K562 (cell line): ENCODE data around the gene WWOX. TPM values are rescaled to one million over a fixed set of nuclear protein-coding genes. Genes with fewer than 3 reads are reported as not detected.

Source experiments
- ATAC-seq: fragments of 200-7000 bp; cut with Tn5 transposase; 3 replicates; pipeline ENCODE4 v1.9.1; 2020; ENCODE audit warnings: moderate library complexity
- BruUV-seq: library from RNA; stranded (reverse); fragments of 400-500 nt; replicated peaks from 2 replicates; lab custom pipeline; 2021; lab: Mats Ljungman, UMichigan
- CTCF ChIA-PET: fragments of 300-600 bp; formaldehyde crosslinking; extraction: SDS; loops from one replicate; lab custom pipeline; 2021; ENCODE audit warnings: low intra/inter-chr PET ratio; lab: Yijun Ruan, JAX
- POLR2A ChIA-PET: fragments of 300-600, 350-650 bp; sonication (Branson Sonifier 250); formaldehyde crosslinking; extraction: SDS; loops from one replicate; lab custom pipeline; 2021; ENCODE audit warnings: antibody characterized with exemption, inconsistent platforms; lab: Yijun Ruan, JAX
- DNase-seq, 4 experiments: peaks; one replicate each; pipeline versions ENCODE4 v3.0.0 to v3.0.0-alpha.2; 2011 to 2018; ENCODE audit warnings: low spot score in 3 of 4, mixed read lengths in 3 of 4; ENCODE audit errors: extremely low read depth in 1 of 4
- FAIRE-seq: peaks from 2 replicates; lab custom pipeline; 2011; peaks lifted over from hg19 to GRCh38; lab: Jason Lieb, UNC
- H2AFZ ChIP-seq: 2 replicates; pipeline ENCODE4 v1.6.0; 2011; ENCODE audit warnings: low read depth, low read length, control low read depth, inconsistent platforms
- H3K27ac ChIP-seq: fragments of 200-600 bp; 3 replicates; pipeline ENCODE4 v1.8.0; 2011; ENCODE audit warnings: low read depth, mild to moderate bottlenecking, control low read depth, inconsistent platforms, low read length, moderate library complexity, mixed read lengths; ENCODE audit errors: extremely low read depth
- H3K27me3 ChIP-seq, 2 experiments: fragments of 300-600 bp in 1 of 2; 2 replicates in 1 of 2; 3 replicates in 1 of 2; pipeline versions ENCODE4 v1.6.0 to v1.8.0; 2011; ENCODE audit warnings: inconsistent platforms in 2 of 2, low read length in 2 of 2, mild to moderate bottlenecking in 1 of 2, mixed read lengths in 1 of 2, moderate library complexity in 1 of 2; ENCODE audit not compliant: control insufficient read depth in 2 of 2, insufficient read depth in 2 of 2
- H3K36me3 ChIP-seq: fragments of 300-600 bp; 3 replicates; pipeline ENCODE4 v1.8.0; 2011; ENCODE audit warnings: mild to moderate bottlenecking, low read length, inconsistent platforms; ENCODE audit not compliant: control insufficient read depth, insufficient read depth
- H3K4me1 ChIP-seq, 2 experiments: fragments of 200-600 bp in 1 of 2; replicated peaks in 1 of 2; 2 replicates in 1 of 2; 3 replicates in 1 of 2; pipeline versions ENCODE4 v1.5.1 to v1.8.0; 2011; ENCODE audit warnings: inconsistent platforms in 2 of 2, low read length in 2 of 2, mild to moderate bottlenecking in 1 of 2, mixed read lengths in 1 of 2, moderate library complexity in 1 of 2; ENCODE audit not compliant: control insufficient read depth in 2 of 2, insufficient read depth in 2 of 2
- H3K4me2 ChIP-seq: 2 replicates; pipeline ENCODE4 v1.6.1; 2011; ENCODE audit warnings: low read length, control low read depth, inconsistent platforms, mixed read lengths; ENCODE audit not compliant: insufficient read depth
- H3K4me3 ChIP-seq: fragments of 200-600 bp; sonication (generic), shearing (Covaris generic); 2 replicates; pipeline ENCODE4 v1.5.1; 2016; ENCODE audit warnings: control low read depth, inconsistent platforms
- H3K79me2 ChIP-seq: fragments of 200-600 bp; 3 replicates; pipeline ENCODE4 v1.8.0; 2011; ENCODE audit warnings: low read length, inconsistent platforms; ENCODE audit not compliant: control insufficient read depth, insufficient read depth
- H3K9ac ChIP-seq, 2 experiments: 2 replicates each; pipeline versions ENCODE4 v1.6.0 to v1.6.1; 2011; ENCODE audit warnings: low read depth in 2 of 2, low read length in 2 of 2, control low read depth in 1 of 2, inconsistent platforms in 1 of 2, mild to moderate bottlenecking in 1 of 2, mixed read lengths in 1 of 2; ENCODE audit not compliant: insufficient read depth in 1 of 2
- H3K9me1 ChIP-seq: one replicate; pipeline ENCODE4 v1.6.0; 2011; ENCODE audit warnings: inconsistent platforms, mild to moderate bottlenecking, low read length, moderate library complexity; ENCODE audit not compliant: control insufficient read depth, insufficient read depth
- H3K9me3 ChIP-seq: replicated peaks from 2 replicates; pipeline ENCODE4 v1.5.1; 2011; ENCODE audit warnings: low read depth, low read length, inconsistent platforms; ENCODE audit not compliant: control insufficient read depth, insufficient read depth
- H4K20me1 ChIP-seq: replicated peaks from 2 replicates; pipeline ENCODE4 v1.6.1; 2011; ENCODE audit warnings: low read length, inconsistent platforms, mixed read lengths; ENCODE audit not compliant: control insufficient read depth, insufficient read depth
- FOXP1 ChIP-seq: sonication (generic); formaldehyde crosslinking; IDR thresholded peaks from 2 replicates; pipeline ENCODE4 v1.8.0; 2022; ENCODE audit warnings: mild to moderate bottlenecking, missing genetic modification reagents
- HMG20B ChIP-seq: fragments of 250-450 bp; sonication (Bioruptor Pico); IDR thresholded peaks from 2 replicates; pipeline ENCODE4 v1.5.0; 2021; ENCODE audit warnings: mild to moderate bottlenecking
- MAFG ChIP-seq: fragments of 450-650 bp; conservative IDR thresholded peaks from 2 replicates; pipeline ENCODE4 v1.6.1; 2016; ENCODE audit warnings: missing genetic modification characterization, missing compliant biosample characterization
- PBX2 ChIP-seq, 2 experiments: IDR thresholded peaks in 1 of 2; conservative IDR thresholded peaks in 1 of 2; 2 replicates each; pipeline ENCODE4 v1.6.1; 2016; ENCODE audit warnings: low read depth in 2 of 2, mild to moderate bottlenecking in 1 of 2, missing compliant biosample characterization in 1 of 2, missing genetic modification characterization in 1 of 2, moderate library complexity in 1 of 2
- POLR3G ChIP-seq: IDR thresholded peaks from 2 replicates; pipeline ENCODE4 v1.6.1; 2011; ENCODE audit not compliant: insufficient read length, insufficient replicate concordance; ENCODE audit errors: extremely low read depth
- SRSF1 ChIP-seq: fragments of 200-400 bp; formaldehyde crosslinking; IDR thresholded peaks from 2 replicates; pipeline ENCODE4 v1.6.1; 2017; ENCODE audit warnings: mild to moderate bottlenecking, low read depth, low read length, moderate library complexity
- TAF9B ChIP-seq: fragments of 450-650 bp; IDR thresholded peaks from 2 replicates; pipeline ENCODE4 v1.6.1; 2018; ENCODE audit warnings: mild to moderate bottlenecking; ENCODE audit not compliant: partially characterized antibody
- ZNF445 ChIP-seq: fragments of 250-450 bp; sonication (Bioruptor Pico); IDR thresholded peaks from 2 replicates; pipeline ENCODE4 v1.4.0; 2020; ENCODE audit warnings: low read depth, mild to moderate bottlenecking, moderate library complexity
- ZNF507 ChIP-seq: conservative IDR thresholded peaks from 2 replicates; pipeline ENCODE4 v1.6.1; 2017; ENCODE audit warnings: missing genetic modification characterization, missing compliant biosample characterization
- WGBS: fragments of 100-300 bp; shearing (Covaris generic); methylation state at CpG from one replicate; pipeline ENCODE4 v1.1.6; 2016; ENCODE audit warnings: low coverage, mixed read lengths; ENCODE audit not compliant: insufficient coverage; ENCODE audit errors: missing lambda C conversion rate; 5-methylcytosine and 5-hydroxymethylcytosine counted together
- in situ Hi-C: fragments of 300-500 bp; cut with MboI; formaldehyde crosslinking; loops from 4 replicates; pipeline ENCODE4 v1.15.0; 2018; ENCODE audit warnings: inconsistent platforms, mixed read lengths
- intact Hi-C: fragments of 100-400 bp; cut with micrococcal nuclease; formaldehyde crosslinking; loops from 2 replicates; pipeline ENCODE4 v1.14.2; 2022
- polyA plus RNA-seq, 8 experiments: library from polyadenylated mRNA; depleted of rRNA in 4 of 8; stranded (reverse) in 5 of 8; unstranded in 3 of 8; fragments of >200 nt; fragmentation: Nextera tagmentation in 2 of 8; fragmentation: Illumina TruSeq in 1 of 8; extraction: Ambion mirVana in 2 of 8; extraction: Trizol in 1 of 8; gene quantifications; 2 replicates each; pipeline versions ENCODE4 v1.2.1 to v1.2.3, GENCODE V29; 2011 to 2014; ENCODE audit warnings: inconsistent platforms in 1 of 8, missing spikeins in 1 of 8
- total RNA-seq, 7 experiments: library from RNA; depleted of rRNA in 6 of 7; stranded (reverse); fragments of >200 nt in 6 of 7; fragmentation: Illumina TruSeq in 2 of 7; extraction: Trizol in 2 of 7; gene quantifications; 2 replicates each; pipeline versions ENCODE4 v1.2.1 to v1.2.3, GENCODE V29; 2011 to 2021; ENCODE audit warnings: low replicate concordance in 1 of 7
- TF ChIP-seq, protein P1 (sequence below), 2 experiments: fragments of 450-650 bp; conservative IDR thresholded peaks; 2 replicates each; pipeline ENCODE4 v1.6.1; 2017; ENCODE audit warnings: mild to moderate bottlenecking in 2 of 2, moderate library complexity in 2 of 2
- TF ChIP-seq, protein P2 (sequence below): fragments of 250-450 bp; sonication (Bioruptor Pico); IDR thresholded peaks from 2 replicates; pipeline ENCODE4 v1.4.0; 2020; ENCODE audit warnings: mild to moderate bottlenecking, moderate library complexity
- TF ChIP-seq, protein P3 (sequence below): fragments of 250-450 bp; sonication (Bioruptor Pico); IDR thresholded peaks from 2 replicates; pipeline ENCODE4 v1.8.0; 2022; ENCODE audit warnings: moderate library complexity, mild to moderate bottlenecking, inconsistent platforms

The WWOX gene
- total and polyA plus RNA-seq, 9 of the 15 experiments (the other 6 are each of a cell fraction or from before 2014, with no cell fraction given) = 1.6 to 22.7 (median 8.1) TPM

DNA sequence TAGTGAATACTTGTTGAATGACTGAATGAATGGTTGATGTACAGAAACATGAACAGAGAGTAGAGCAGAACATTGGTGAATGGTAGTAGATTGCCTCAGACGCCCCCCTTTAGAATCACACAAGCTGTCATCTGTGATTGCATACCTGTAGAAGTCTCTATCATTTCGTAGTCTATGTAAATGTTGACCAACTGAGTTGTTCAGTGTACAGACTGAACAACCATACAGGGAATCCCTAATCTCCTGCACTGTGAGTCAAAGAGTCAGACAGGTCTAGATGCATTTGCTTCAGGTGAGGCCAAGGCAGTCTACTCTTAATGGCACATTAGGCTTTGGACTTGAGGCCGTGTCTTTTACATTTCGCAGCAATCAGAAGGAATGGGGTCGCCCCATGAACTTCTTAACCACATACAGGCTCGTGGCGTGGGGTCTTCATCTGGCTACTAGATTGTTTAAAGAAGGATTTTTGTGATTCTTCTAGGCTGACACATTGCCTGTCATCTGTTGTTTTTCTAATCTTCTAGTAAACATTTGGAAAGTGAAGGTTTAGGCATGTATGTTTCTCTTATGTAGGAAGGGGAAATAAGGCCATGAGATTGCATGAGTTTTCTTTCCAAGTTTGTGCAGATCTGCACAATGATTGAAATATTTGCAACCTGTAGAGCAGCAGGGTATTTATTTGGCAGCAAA, 157.4 kb downstream of the WWOX start:
- no peak overlapping the region for H3K4me3 ChIP-seq
- no peaks in the 10 kb centered on the region for H3K79me2 ChIP-seq
- no peak overlapping the region for H3K9ac ChIP-seq
- no peaks in the 10 kb centered on the region for H4K20me1 ChIP-seq
- in situ Hi-C loops (no loop called here), intact Hi-C loops (no loop called here)
- H3K27ac ChIP-seq = no peak overlapping the region
- H3K27me3 ChIP-seq = peaks cover 0 to 9% of the 10 kb centered on the region in 2 experiments; a peak in 4 of 5 replicates
- H3K9me3 ChIP-seq = no peaks in the 10 kb centered on the region
- CTCF ChIA-PET = no interaction called here
- FAIRE-seq (no peak), DNase-seq (no peak), ATAC-seq (no peak)
- WGBS = under 1% methylated on average over 7 of the region's 7 CpGs
- H3K36me3 ChIP-seq = no peaks in the 10 kb centered on the region
- no peak overlapping the region for H2AFZ ChIP-seq
- BruUV-seq = no TSS peak
- H3K9me1 ChIP-seq = no peaks in the 10 kb centered on the region
- no peak overlapping the region for H3K4me2 ChIP-seq
- H3K4me1 ChIP-seq = no peaks in the 10 kb centered on the region
- POLR2A ChIA-PET = interaction anchor here (1.0 kb wide), 1 partner anchor 20 kb away, joined by 3 read pairs; no protein-coding TSS in a partner anchor
- TF ChIP-seq HMG20B (CRISPR knock-in tag) (no peak), POLR3G (no peak), TAF9B (no peak), SRSF1 (no peak), ZNF507 (no peak), PBX2 (CRISPR knock-in tag; IDR thresholded peaks at IDR 0.05; ENCODE audit: low read depth) (no peak), PBX2 (tag; conservative IDR thresholded peaks at IDR 0.05; ENCODE audit: low read depth) (no peak), MAFG (tag) (no peak), FOXP1 (CRISPR knock-in tag) (no peak), ZNF445 (CRISPR knock-in tag) (no peak)
- TF ChIP-seq, protein P1, sequence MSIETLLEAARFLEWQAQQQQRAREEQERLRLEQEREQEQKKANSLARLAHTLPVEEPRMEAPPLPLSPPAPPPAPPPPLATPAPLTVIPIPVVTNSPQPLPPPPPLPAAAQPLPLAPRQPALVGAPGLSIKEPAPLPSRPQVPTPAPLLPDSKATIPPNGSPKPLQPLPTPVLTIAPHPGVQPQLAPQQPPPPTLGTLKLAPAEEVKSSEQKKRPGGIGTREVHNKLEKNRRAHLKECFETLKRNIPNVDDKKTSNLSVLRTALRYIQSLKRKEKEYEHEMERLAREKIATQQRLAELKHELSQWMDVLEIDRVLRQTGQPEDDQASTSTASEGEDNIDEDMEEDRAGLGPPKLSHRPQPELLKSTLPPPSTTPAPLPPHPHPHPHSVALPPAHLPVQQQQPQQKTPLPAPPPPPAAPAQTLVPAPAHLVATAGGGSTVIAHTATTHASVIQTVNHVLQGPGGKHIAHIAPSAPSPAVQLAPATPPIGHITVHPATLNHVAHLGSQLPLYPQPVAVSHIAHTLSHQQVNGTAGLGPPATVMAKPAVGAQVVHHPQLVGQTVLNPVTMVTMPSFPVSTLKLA (conservative IDR thresholded peaks at IDR 0.05) = no peak
- TF ChIP-seq, protein P2, sequence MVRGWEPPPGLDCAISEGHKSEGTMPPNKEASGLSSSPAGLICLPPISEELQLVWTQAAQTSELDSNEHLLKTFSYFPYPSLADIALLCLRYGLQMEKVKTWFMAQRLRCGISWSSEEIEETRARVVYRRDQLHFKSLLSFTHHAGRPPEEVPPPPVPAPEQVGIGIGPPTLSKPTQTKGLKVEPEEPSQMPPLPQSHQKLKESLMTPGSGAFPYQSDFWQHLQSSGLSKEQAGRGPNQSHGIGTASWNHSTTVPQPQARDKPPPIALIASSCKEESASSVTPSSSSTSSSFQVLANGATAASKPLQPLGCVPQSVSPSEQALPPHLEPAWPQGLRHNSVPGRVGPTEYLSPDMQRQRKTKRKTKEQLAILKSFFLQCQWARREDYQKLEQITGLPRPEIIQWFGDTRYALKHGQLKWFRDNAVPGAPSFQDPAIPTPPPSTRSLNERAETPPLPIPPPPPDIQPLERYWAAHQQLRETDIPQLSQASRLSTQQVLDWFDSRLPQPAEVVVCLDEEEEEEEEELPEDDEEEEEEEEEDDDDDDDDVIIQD = no peak
- TF ChIP-seq, protein P3, sequence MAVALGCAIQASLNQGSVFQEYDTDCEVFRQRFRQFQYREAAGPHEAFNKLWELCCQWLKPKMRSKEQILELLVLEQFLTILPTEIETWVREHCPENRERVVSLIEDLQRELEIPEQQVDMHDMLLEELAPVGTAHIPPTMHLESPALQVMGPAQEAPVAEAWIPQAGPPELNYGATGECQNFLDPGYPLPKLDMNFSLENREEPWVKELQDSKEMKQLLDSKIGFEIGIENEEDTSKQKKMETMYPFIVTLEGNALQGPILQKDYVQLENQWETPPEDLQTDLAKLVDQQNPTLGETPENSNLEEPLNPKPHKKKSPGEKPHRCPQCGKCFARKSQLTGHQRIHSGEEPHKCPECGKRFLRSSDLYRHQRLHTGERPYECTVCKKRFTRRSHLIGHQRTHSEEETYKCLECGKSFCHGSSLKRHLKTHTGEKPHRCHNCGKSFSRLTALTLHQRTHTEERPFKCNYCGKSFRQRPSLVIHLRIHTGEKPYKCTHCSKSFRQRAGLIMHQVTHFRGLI (CRISPR knock-in tag) = no peak
